ENCODE measurements around the gene TMED5.

TMED5 gene

DNA sequence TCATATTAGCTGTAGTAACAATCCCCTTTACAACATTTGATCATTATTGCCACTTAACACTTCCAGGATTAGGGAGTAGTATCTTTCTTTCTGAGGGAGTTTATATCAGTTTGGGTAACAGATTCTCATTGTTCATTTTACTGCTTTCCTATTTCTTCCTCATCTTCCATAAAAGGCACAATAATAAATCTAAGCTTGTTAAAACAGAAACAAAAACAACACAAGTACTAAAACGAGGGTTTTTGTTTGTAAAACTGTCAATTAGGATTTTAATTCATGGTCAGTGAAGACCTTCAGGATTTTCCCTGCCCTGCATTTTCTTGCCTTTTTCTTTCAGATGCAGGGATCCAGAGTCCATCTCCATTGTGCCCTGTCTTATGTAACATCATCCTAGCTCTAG lies 29.5 kb downstream of the TMED5 start:
- Histone ChIP-seq H3F3A (ENCODE audit: insufficient read depth) (peaks cover 81% of the 10 kb centered on the region), H3K36me3 (ENCODE audit: low read length) (peaks cover 35% of the 10 kb centered on the region), H3K27me3 (ENCODE audit: low read length) (no peaks in the 10 kb centered on the region), H3K27ac (ENCODE audit: low read depth, low read length) (no peak overlapping the region), H3K79me2 (ENCODE audit: insufficient read depth, low read length) (no peaks in the 10 kb centered on the region; the same call in 1 of the 2 replicates), H3K4me2 (ENCODE audit: low read depth, low read length, poor library complexity, severe bottlenecking) (no peak overlapping the region), H3K9me2 (replicated peaks; ENCODE audit: insufficient read depth, low read length) (no peaks in the 10 kb centered on the region), H2AFZ (ENCODE audit: low read depth, low read length, severe bottlenecking) (no peak overlapping the region), H3K9me3 (ENCODE audit: insufficient read depth, low read length) (no peaks in the 10 kb centered on the region), H4K20me1 (ENCODE audit: low read depth, low read length) (no peaks in the 10 kb centered on the region; the same call in 1 of the 2 replicates), H3K9ac (ENCODE audit: low read length) (no peak overlapping the region), H3K4me3 (ENCODE audit: insufficient read depth, low read length, poor library complexity, severe bottlenecking) (no peak overlapping the region)
- no peak for TF ChIP-seq EZH2phosphoT487 (conservative IDR thresholded peaks at IDR 0.05; ENCODE audit: low read length)
- TF ChIP-seq, protein P1, sequence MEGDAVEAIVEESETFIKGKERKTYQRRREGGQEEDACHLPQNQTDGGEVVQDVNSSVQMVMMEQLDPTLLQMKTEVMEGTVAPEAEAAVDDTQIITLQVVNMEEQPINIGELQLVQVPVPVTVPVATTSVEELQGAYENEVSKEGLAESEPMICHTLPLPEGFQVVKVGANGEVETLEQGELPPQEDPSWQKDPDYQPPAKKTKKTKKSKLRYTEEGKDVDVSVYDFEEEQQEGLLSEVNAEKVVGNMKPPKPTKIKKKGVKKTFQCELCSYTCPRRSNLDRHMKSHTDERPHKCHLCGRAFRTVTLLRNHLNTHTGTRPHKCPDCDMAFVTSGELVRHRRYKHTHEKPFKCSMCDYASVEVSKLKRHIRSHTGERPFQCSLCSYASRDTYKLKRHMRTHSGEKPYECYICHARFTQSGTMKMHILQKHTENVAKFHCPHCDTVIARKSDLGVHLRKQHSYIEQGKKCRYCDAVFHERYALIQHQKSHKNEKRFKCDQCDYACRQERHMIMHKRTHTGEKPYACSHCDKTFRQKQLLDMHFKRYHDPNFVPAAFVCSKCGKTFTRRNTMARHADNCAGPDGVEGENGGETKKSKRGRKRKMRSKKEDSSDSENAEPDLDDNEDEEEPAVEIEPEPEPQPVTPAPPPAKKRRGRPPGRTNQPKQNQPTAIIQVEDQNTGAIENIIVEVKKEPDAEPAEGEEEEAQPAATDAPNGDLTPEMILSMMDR (IDR thresholded peaks at IDR 0.05; ENCODE audit: insufficient read depth, low read length, poor library complexity, severe bottlenecking), result no peak

DNA sequence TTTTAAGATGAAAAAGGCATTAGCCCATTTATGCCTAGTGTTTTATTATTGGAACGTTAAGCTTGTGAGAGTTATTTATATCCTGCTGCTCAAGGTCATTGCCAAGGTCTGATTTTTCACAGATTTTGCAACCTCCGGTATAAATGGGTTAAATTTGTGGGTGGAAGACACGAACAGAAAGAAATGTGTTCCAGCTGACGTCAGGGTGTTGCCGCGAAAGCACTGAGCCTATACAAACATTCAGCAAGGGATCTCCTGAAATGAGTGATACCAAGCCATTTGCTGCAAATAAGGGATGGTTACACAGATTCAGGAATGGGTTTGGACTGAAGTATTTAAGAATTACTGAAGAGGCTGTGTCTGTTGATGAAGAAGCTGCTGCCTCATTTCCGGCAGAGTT lies 32.2 kb downstream of the TMED5 start:
- Histone ChIP-seq H3K36me3 (ENCODE audit: low read length) (peaks cover 15% of the 10 kb centered on the region; the same call in 1 of the 2 replicates), H3K27me3 (ENCODE audit: low read length) (no peaks in the 10 kb centered on the region), H3K4me2 (ENCODE audit: low read depth, low read length, poor library complexity, severe bottlenecking) (no peak overlapping the region), H3F3A (ENCODE audit: insufficient read depth) (peaks cover 67% of the 10 kb centered on the region), H4K20me1 (ENCODE audit: low read depth, low read length) (no peaks in the 10 kb centered on the region), H3K9me3 (ENCODE audit: insufficient read depth, low read length) (no peaks in the 10 kb centered on the region), H3K9ac (ENCODE audit: low read length) (no peak overlapping the region), H3K4me3 (ENCODE audit: insufficient read depth, low read length, poor library complexity, severe bottlenecking) (no peak overlapping the region), H3K27ac (ENCODE audit: low read depth, low read length) (no peak overlapping the region), H3K9me2 (replicated peaks; ENCODE audit: insufficient read depth, low read length) (no peaks in the 10 kb centered on the region), H3K79me2 (ENCODE audit: insufficient read depth, low read length) (no peaks in the 10 kb centered on the region), H2AFZ (ENCODE audit: low read depth, low read length, severe bottlenecking) (no peak overlapping the region)
- no peak for TF ChIP-seq EZH2phosphoT487 (conservative IDR thresholded peaks at IDR 0.05; ENCODE audit: low read length)
- TF ChIP-seq, protein P1 (IDR thresholded peaks at IDR 0.05; ENCODE audit: insufficient read depth, low read length, poor library complexity, severe bottlenecking), result no peak

DNA sequence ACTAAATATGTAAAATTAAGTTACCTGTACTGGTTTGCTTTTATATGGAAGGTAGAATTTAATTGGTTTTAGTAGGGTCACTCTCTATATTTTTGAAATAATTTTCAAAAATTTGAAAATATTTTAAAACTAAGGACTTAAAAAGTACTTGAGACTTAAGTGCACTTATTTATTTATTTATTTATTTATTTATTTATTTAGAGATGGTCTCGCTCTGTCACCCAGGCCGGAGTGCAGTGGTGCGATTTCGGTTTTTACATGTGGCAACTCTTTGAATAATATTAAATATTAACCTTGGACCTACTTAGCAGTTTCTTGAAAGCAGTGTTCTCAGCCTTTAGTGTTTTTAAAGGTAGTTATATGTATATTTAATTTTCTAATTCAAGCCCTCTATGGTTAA lies 36.4 kb downstream of the TMED5 start:
- H3K4me3 ChIP-seq (ENCODE audit: insufficient read depth, low read length, poor library complexity, severe bottlenecking), result no peak overlapping the region

More for the DNA sequence above, 36.4 kb downstream of the TMED5 start:
- TF ChIP-seq, protein P1 (IDR thresholded peaks at IDR 0.05; ENCODE audit: insufficient read depth, low read length, poor library complexity, severe bottlenecking), result no peak
- TF ChIP-seq EZH2phosphoT487 (conservative IDR thresholded peaks at IDR 0.05; ENCODE audit: low read length), result no peak
- H3K27me3 ChIP-seq (ENCODE audit: low read length), result no peaks in the 10 kb centered on the region
- H2AFZ ChIP-seq (ENCODE audit: low read depth, low read length, severe bottlenecking), result no peak overlapping the region
- H3K4me2 ChIP-seq (ENCODE audit: low read depth, low read length, poor library complexity, severe bottlenecking), result no peak overlapping the region
- H4K20me1 ChIP-seq (ENCODE audit: low read depth, low read length), result no peaks in the 10 kb centered on the region
- peaks cover 4% of the 10 kb centered on the region; the same call in 1 of the 2 replicates for H3K79me2 ChIP-seq (ENCODE audit: insufficient read depth, low read length)
- no peak overlapping the region for H3K9ac ChIP-seq (ENCODE audit: low read length)
- peaks cover 54% of the 10 kb centered on the region for H3F3A ChIP-seq (ENCODE audit: insufficient read depth)
- H3K9me3 ChIP-seq (ENCODE audit: insufficient read depth, low read length), result no peaks in the 10 kb centered on the region
- H3K36me3 ChIP-seq (ENCODE audit: low read length), result peaks cover 30% of the 10 kb centered on the region; the same call in 1 of the 2 replicates
- H3K27ac ChIP-seq (ENCODE audit: low read depth, low read length), result no peak overlapping the region
- H3K9me2 ChIP-seq (replicated peaks; ENCODE audit: insufficient read depth, low read length), result no peaks in the 10 kb centered on the region
